ENCODE measurements around the gene SCUBE3.

The SCUBE3 gene

GRCh38 chr6:35231563-35231962 is 17.8 kb downstream of the SCUBE3 start:
- no peaks in the 10 kb centered on the region for H3K9me3 ChIP-seq (ENCODE audit: insufficient read depth, low read length)
- no peak overlapping the region for H3K27ac ChIP-seq (ENCODE audit: low read depth, low read length)
- H2AFZ ChIP-seq (ENCODE audit: low read depth, low read length, severe bottlenecking): no peak overlapping the region
- no peaks in the 10 kb centered on the region for H3K36me3 ChIP-seq (ENCODE audit: low read length)
- no peaks in the 10 kb centered on the region for H3K9me2 ChIP-seq (replicated peaks; ENCODE audit: insufficient read depth, low read length)
- H3K4me3 ChIP-seq (ENCODE audit: insufficient read depth, low read length, poor library complexity, severe bottlenecking): no peak overlapping the region
- H3F3A ChIP-seq (ENCODE audit: insufficient read depth): no peaks in the 10 kb centered on the region
- no peak overlapping the region for H3K9ac ChIP-seq (ENCODE audit: low read length)
- H3K4me2 ChIP-seq (ENCODE audit: low read depth, low read length, poor library complexity, severe bottlenecking): no peak overlapping the region
- TF ChIP-seq CTCF (IDR thresholded peaks at IDR 0.05; ENCODE audit: insufficient read depth, low read length, poor library complexity, severe bottlenecking) (no peak), EZH2phosphoT487 (conservative IDR thresholded peaks at IDR 0.05; ENCODE audit: low read length) (no peak)
- no peaks in the 10 kb centered on the region for H4K20me1 ChIP-seq (ENCODE audit: low read depth, low read length)
- no peaks in the 10 kb centered on the region for H3K27me3 ChIP-seq (ENCODE audit: low read length)
- H3K79me2 ChIP-seq (ENCODE audit: insufficient read depth, low read length): no peaks in the 10 kb centered on the region

- no peak overlapping the region for H3K9ac ChIP-seq (ENCODE audit: low read length)
- H3K4me3 ChIP-seq (ENCODE audit: insufficient read depth, low read length, poor library complexity, severe bottlenecking): no peak overlapping the region
- no peak overlapping the region for H2AFZ ChIP-seq (ENCODE audit: low read depth, low read length, severe bottlenecking)
- no peak overlapping the region for H3K4me2 ChIP-seq (ENCODE audit: low read depth, low read length, poor library complexity, severe bottlenecking)
- H3K9me2 ChIP-seq (replicated peaks; ENCODE audit: insufficient read depth, low read length): no peaks in the 10 kb centered on the region
- no peaks in the 10 kb centered on the region for H4K20me1 ChIP-seq (ENCODE audit: low read depth, low read length)
- no peaks in the 10 kb centered on the region for H3K36me3 ChIP-seq (ENCODE audit: low read length)
- no peaks in the 10 kb centered on the region for H3K27me3 ChIP-seq (ENCODE audit: low read length)
- no peaks in the 10 kb centered on the region for H3K9me3 ChIP-seq (ENCODE audit: insufficient read depth, low read length)
- no peaks in the 10 kb centered on the region for H3F3A ChIP-seq (ENCODE audit: insufficient read depth)
- no peak for TF ChIP-seq CTCF (IDR thresholded peaks at IDR 0.05; ENCODE audit: insufficient read depth, low read length, poor library complexity, severe bottlenecking)
- no peak for TF ChIP-seq EZH2phosphoT487 (conservative IDR thresholded peaks at IDR 0.05; ENCODE audit: low read length)
- H3K79me2 ChIP-seq (ENCODE audit: insufficient read depth, low read length): no peaks in the 10 kb centered on the region
- no peak overlapping the region for H3K27ac ChIP-seq (ENCODE audit: low read depth, low read length)
Measured at GRCh38 chr6:35234901-35235300, 21.1 kb downstream of the SCUBE3 start.

GRCh38 chr6:35236223-35236622 is 22.5 kb downstream of the SCUBE3 start:
- H3K4me3 ChIP-seq (ENCODE audit: insufficient read depth, low read length, poor library complexity, severe bottlenecking): no peak overlapping the region
- H3K9me3 ChIP-seq (ENCODE audit: insufficient read depth, low read length): no peaks in the 10 kb centered on the region
- no peak overlapping the region for H3K9ac ChIP-seq (ENCODE audit: low read length)
- H3K9me2 ChIP-seq (replicated peaks; ENCODE audit: insufficient read depth, low read length): no peaks in the 10 kb centered on the region
- no peaks in the 10 kb centered on the region for H3K36me3 ChIP-seq (ENCODE audit: low read length)
- H3K79me2 ChIP-seq (ENCODE audit: insufficient read depth, low read length): no peaks in the 10 kb centered on the region
- H3K27ac ChIP-seq (ENCODE audit: low read depth, low read length): no peak overlapping the region
- no peaks in the 10 kb centered on the region for H3K27me3 ChIP-seq (ENCODE audit: low read length)
- H2AFZ ChIP-seq (ENCODE audit: low read depth, low read length, severe bottlenecking): no peak overlapping the region
- H3F3A ChIP-seq (ENCODE audit: insufficient read depth): no peaks in the 10 kb centered on the region
- no peak for TF ChIP-seq CTCF (IDR thresholded peaks at IDR 0.05; ENCODE audit: insufficient read depth, low read length, poor library complexity, severe bottlenecking)
- TF ChIP-seq EZH2phosphoT487 (conservative IDR thresholded peaks at IDR 0.05; ENCODE audit: low read length): no peak
- H3K4me2 ChIP-seq (ENCODE audit: low read depth, low read length, poor library complexity, severe bottlenecking): no peak overlapping the region
- no peaks in the 10 kb centered on the region for H4K20me1 ChIP-seq (ENCODE audit: low read depth, low read length)
